Endodermal cell (in vitro differentiated cells): ENCODE results near the gene SIK2. TPM values are rescaled to one million over a fixed set of nuclear protein-coding genes. Genes with fewer than 3 reads are reported as not detected.

Experiments used
- DNase-seq: peaks from one replicate; pipeline ENCODE4 v3.0.0-alpha.2; 2017
- H3K27ac ChIP-seq: 2 replicates; pipeline ENCODE4 v1.5.1; 2013; ENCODE audit warnings: mild to moderate bottlenecking, low read depth, low read length, moderate library complexity
- H3K27me3 ChIP-seq: 2 replicates; pipeline ENCODE4 v1.6.1; 2013; ENCODE audit warnings: mild to moderate bottlenecking, low read length, moderate library complexity; ENCODE audit not compliant: insufficient read depth, control insufficient read depth, poor library complexity, severe bottlenecking
- H3K36me3 ChIP-seq: 2 replicates; pipeline ENCODE4 v1.7.0; 2013; ENCODE audit warnings: mild to moderate bottlenecking, low read length, moderate library complexity; ENCODE audit not compliant: control insufficient read depth, insufficient read depth
- H3K4me1 ChIP-seq: one replicate; pipeline ENCODE4 v1.7.0; 2013; ENCODE audit warnings: low read length; ENCODE audit not compliant: control insufficient read depth, insufficient read depth
- H3K4me3 ChIP-seq: 2 replicates; pipeline ENCODE4 v1.5.1; 2013; ENCODE audit warnings: mild to moderate bottlenecking, low read length, moderate library complexity
- H3K9ac ChIP-seq: 2 replicates; pipeline ENCODE4 v1.6.1; 2013; ENCODE audit warnings: mild to moderate bottlenecking, low read length, moderate library complexity; ENCODE audit not compliant: poor library complexity, severe bottlenecking; ENCODE audit errors: extremely low read depth
- H3K9me3 ChIP-seq: 2 replicates; pipeline ENCODE4 v1.6.1; 2013; ENCODE audit warnings: mild to moderate bottlenecking, low read length, moderate library complexity; ENCODE audit not compliant: control insufficient read depth
- H3K27ac Mint-ChIP-seq: 2 replicates; pipeline ENCODE4 v1.8.0; 2020; ENCODE audit warnings: mixed read lengths
- H3K27me3 Mint-ChIP-seq: 2 replicates; pipeline ENCODE4 v1.8.0; 2021; ENCODE audit warnings: mild to moderate bottlenecking, mixed read lengths; ENCODE audit not compliant: insufficient read depth
- H3K36me3 Mint-ChIP-seq: 2 replicates; pipeline ENCODE4 v1.8.0; 2020; ENCODE audit warnings: low read depth, mixed read lengths
- H3K4me1 Mint-ChIP-seq: 2 replicates; pipeline ENCODE4 v1.8.0; 2020; ENCODE audit warnings: mixed read lengths
- H3K4me3 Mint-ChIP-seq: 2 replicates; pipeline ENCODE4 v1.8.0; 2020; ENCODE audit warnings: mild to moderate bottlenecking, moderate library complexity, mixed read lengths
- H3K9me3 Mint-ChIP-seq: 2 replicates; pipeline ENCODE4 v1.8.0; 2020; ENCODE audit warnings: mild to moderate bottlenecking, mixed read lengths
- CTCF ChIP-seq: fragments of 200-600 bp; sonication (generic); conservative IDR thresholded peaks from 2 replicates; pipeline ENCODE4 v1.5.0; 2021; ENCODE audit warnings: antibody characterized with exemption, mild to moderate bottlenecking
- WGBS, 2 experiments: methylation state at CpG; one replicate each; pipeline versions ENCODE4 v1.1.5 to v1.1.7; 2013; ENCODE audit warnings: missing lambda C conversion rate in 2 of 2, mixed read lengths in 1 of 2; ENCODE audit not compliant: insufficient coverage in 1 of 2, insufficient read length in 1 of 2; 5-methylcytosine and 5-hydroxymethylcytosine counted together
- total RNA-seq, 2 donors: library from RNA; stranded (reverse); fragmentation: NEBNext Ultra II Directional in 1 of 2; extraction: Animal tissue kit (Norgen Biotek cat#: 25700) in 1 of 2; gene quantifications; 2 replicates in 1 of 2; 3 replicates in 1 of 2; pipeline ENCODE4 v1.2.1, GENCODE V29; 2021

The SIK2 gene
- total RNA-seq, 2 donors from 2014 or later, result 13.2 to 13.4 TPM

GRCh38 chr11:111719379-111719778 lies 117.1 kb downstream of the SIK2 start:
- peaks cover 9% of the 10 kb centered on the region for H3K4me1 Mint-ChIP-seq
- H3K27me3 Mint-ChIP-seq, result no peaks in the 10 kb centered on the region
- H3K9me3 Mint-ChIP-seq, result no peaks in the 10 kb centered on the region
- DNase-seq, result no peak
- TF ChIP-seq CTCF, result no peak
- H3K36me3 Mint-ChIP-seq, result peaks cover 60% of the 10 kb centered on the region
- no peak overlapping the region for H3K4me3 Mint-ChIP-seq
- Histone ChIP-seq H3K9ac (no peak overlapping the region), H3K36me3 (peaks cover 59% of the 10 kb centered on the region), H3K27ac (no peak overlapping the region), H3K4me1 (peaks cover 4% of the 10 kb centered on the region), H3K4me3 (no peak overlapping the region), H3K27me3 (no peaks in the 10 kb centered on the region), H3K9me3 (no peaks in the 10 kb centered on the region)
- WGBS, 2 experiments, result 90 to 100% methylated on average over 2 of the region's 2 CpGs
- no peak overlapping the region for H3K27ac Mint-ChIP-seq

GRCh38 chr11:111720801-111721494 lies 118.7 kb downstream of the SIK2 start:
- no peaks in the 10 kb centered on the region for H3K9me3 Mint-ChIP-seq
- no peak overlapping the region for H3K27ac Mint-ChIP-seq
- H3K27ac ChIP-seq, result no peak overlapping the region
- no peaks in the 10 kb centered on the region for H3K27me3 Mint-ChIP-seq
- no peak overlapping the region for H3K4me3 Mint-ChIP-seq
- no peak for DNase-seq
- peaks cover 5% of the 10 kb centered on the region for H3K4me1 Mint-ChIP-seq
- H3K4me1 ChIP-seq, result no peaks in the 10 kb centered on the region
- no peak overlapping the region for H3K4me3 ChIP-seq
- WGBS, 2 experiments, result 91 to 96% methylated on average over 5 to 7 of the region's 7 CpGs
- peaks cover 67% of the 10 kb centered on the region for H3K36me3 Mint-ChIP-seq
- no peak for TF ChIP-seq CTCF
- H3K9me3 ChIP-seq, result no peaks in the 10 kb centered on the region
- H3K9ac ChIP-seq, result no peak overlapping the region
- peaks cover 66% of the 10 kb centered on the region for H3K36me3 ChIP-seq
- H3K27me3 ChIP-seq, result no peaks in the 10 kb centered on the region

- no peak for DNase-seq
- Mint-ChIP-seq H3K27ac (no peak overlapping the region), H3K36me3 (peaks cover 69% of the 10 kb centered on the region), H3K4me1 (peaks cover 5% of the 10 kb centered on the region), H3K27me3 (no peaks in the 10 kb centered on the region), H3K9me3 (no peaks in the 10 kb centered on the region), H3K4me3 (no peak overlapping the region)
- H3K27ac ChIP-seq, result no peak overlapping the region
- no peak overlapping the region for H3K4me3 ChIP-seq
- whole genome bisulfite sequencing, 2 experiments, result 95 to 99% methylated on average over 8 of the region's 8 CpGs
- no peaks in the 10 kb centered on the region for H3K9me3 ChIP-seq
- TF ChIP-seq CTCF, result no peak
- H3K36me3 ChIP-seq, result peaks cover 65% of the 10 kb centered on the region
- H3K27me3 ChIP-seq, result no peaks in the 10 kb centered on the region
- H3K9ac ChIP-seq, result no peak overlapping the region
- H3K4me1 ChIP-seq, result no peaks in the 10 kb centered on the region
Measured at GRCh38 chr11:111722501-111722900, 120.3 kb downstream of the SIK2 start.
